ENCODE data around the gene DNAJB12.
"Not testable (repeated sequence)": the region's sequence is repeated elsewhere in the genome, so short reads cannot be mapped to it uniquely, and the experiment has no call there.

The DNAJB12 gene

GRCh38 chr10:72354356-72355213 is at the start of gene DNAJB12:
Gene DNAJB12, minus strand, starts transcription at chr10:72354919. Its CDS starts 22 bp downstream, at chr10:72354897.
- DNase-seq (ENCODE audit: low read depth, low spot score): peak; percentile 98

- DNase-seq (ENCODE audit: low read depth, low spot score): not testable (repeated sequence)
These were observed 40.9 kb upstream of the DNAJB12 start for GRCh38 chr10:72395581-72395980.

- DNase-seq (ENCODE audit: low read depth, low spot score): no peak
These were observed 37.9 kb upstream of the DNAJB12 start for GRCh38 chr10:72392571-72392970.

GRCh38 chr10:72390764-72391163 is 36.0 kb upstream of the DNAJB12 start:
- no peak for DNase-seq (ENCODE audit: low read depth, low spot score)

- DNase-seq (ENCODE audit: low read depth, low spot score): no peak
These were observed 35.0 kb upstream of the DNAJB12 start for GRCh38 chr10:72389716-72390115.

- DNase-seq (ENCODE audit: low read depth, low spot score): no peak
These were observed 34.3 kb upstream of the DNAJB12 start for GRCh38 chr10:72389014-72389413.

- no peak for DNase-seq (ENCODE audit: low read depth, low spot score)
These were observed 33.3 kb upstream of the DNAJB12 start for GRCh38 chr10:72388062-72388461.

GRCh38 chr10:72386916-72387586 is 32.3 kb upstream of the DNAJB12 start:
- DNase-seq (ENCODE audit: low read depth, low spot score): no peak

GRCh38 chr10:72385724-72386123 is 31.0 kb upstream of the DNAJB12 start:
- DNase-seq (ENCODE audit: low read depth, low spot score): no peak

GRCh38 chr10:72384982-72385381 is 30.3 kb upstream of the DNAJB12 start:
- DNase-seq (ENCODE audit: low read depth, low spot score): not testable (repeated sequence)

- DNase-seq (ENCODE audit: low read depth, low spot score): peak; percentile 12
These were observed 25.1 kb upstream of the DNAJB12 start for GRCh38 chr10:72379776-72380175.

GRCh38 chr10:72379062-72379461 is 24.3 kb upstream of the DNAJB12 start:
- DNase-seq (ENCODE audit: low read depth, low spot score): peak; percentile 37

- no peak for DNase-seq (ENCODE audit: low read depth, low spot score)
These were observed 20.9 kb upstream of the DNAJB12 start for GRCh38 chr10:72375585-72375984.

GRCh38 chr10:72375173-72375572 is 20.5 kb upstream of the DNAJB12 start:
- DNase-seq (ENCODE audit: low read depth, low spot score): peak; percentile 64

GRCh38 chr10:72370201-72370722 is 15.5 kb upstream of the DNAJB12 start:
- DNase-seq (ENCODE audit: low read depth, low spot score): no peak

- DNase-seq (ENCODE audit: low read depth, low spot score): no peak
These were observed 12.7 kb upstream of the DNAJB12 start for GRCh38 chr10:72367301-72367960.

- DNase-seq (ENCODE audit: low read depth, low spot score): no peak
These were observed 10.6 kb upstream of the DNAJB12 start for GRCh38 chr10:72365106-72365895.

- DNase-seq (ENCODE audit: low read depth, low spot score): peak; percentile 95
These were observed 9.6 kb upstream of the DNAJB12 start for GRCh38 chr10:72364239-72364777.

GRCh38 chr10:72356987-72357386 is 2.3 kb upstream of the DNAJB12 start:
- no peak for DNase-seq (ENCODE audit: low read depth, low spot score)

GRCh38 chr10:72356115-72356514 is 1.4 kb upstream of the DNAJB12 start:
- DNase-seq (ENCODE audit: low read depth, low spot score): no peak

- DNase-seq (ENCODE audit: low read depth, low spot score): no peak
These were observed 466 bp upstream of the DNAJB12 start for GRCh38 chr10:72355214-72355555.

Data from astrocyte of the hippocampus (primary cell).